SIG-M5 treated with dmso at 0.1 percent for 504 hours (cell line): ENCODE results near the gene TGM5.
"Not testable (repeated sequence)": the region's sequence is repeated elsewhere in the genome, so short reads cannot be mapped to it uniquely, and the experiment has no call there.

Experiments
- DNase-seq: peaks from one replicate; lab custom pipeline; 2025; ENCODE audit not compliant: unreplicated experiment; lab: John Stamatoyannopoulos, UW

The TGM5 gene

DNA sequence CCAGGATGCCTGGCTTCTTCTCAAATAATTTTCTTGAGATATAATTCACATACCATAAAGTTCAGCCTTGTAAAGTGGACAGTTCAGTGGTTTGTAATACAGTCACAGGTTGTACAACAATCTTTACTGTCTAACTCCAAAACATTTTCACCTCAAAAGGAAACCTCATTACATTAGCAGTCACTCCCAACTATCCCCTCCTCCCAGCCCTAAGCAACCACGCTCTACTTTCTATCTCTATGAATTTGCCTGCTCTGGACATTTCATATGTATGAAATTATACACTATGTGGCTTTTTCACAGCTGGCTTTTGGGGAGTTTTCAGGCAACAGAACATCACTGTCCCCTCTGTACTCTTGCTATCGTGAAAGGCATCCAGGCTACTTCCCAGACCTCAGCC is 17.5 kb downstream of the TGM5 start:
- DNase-seq: no peak

DNA sequence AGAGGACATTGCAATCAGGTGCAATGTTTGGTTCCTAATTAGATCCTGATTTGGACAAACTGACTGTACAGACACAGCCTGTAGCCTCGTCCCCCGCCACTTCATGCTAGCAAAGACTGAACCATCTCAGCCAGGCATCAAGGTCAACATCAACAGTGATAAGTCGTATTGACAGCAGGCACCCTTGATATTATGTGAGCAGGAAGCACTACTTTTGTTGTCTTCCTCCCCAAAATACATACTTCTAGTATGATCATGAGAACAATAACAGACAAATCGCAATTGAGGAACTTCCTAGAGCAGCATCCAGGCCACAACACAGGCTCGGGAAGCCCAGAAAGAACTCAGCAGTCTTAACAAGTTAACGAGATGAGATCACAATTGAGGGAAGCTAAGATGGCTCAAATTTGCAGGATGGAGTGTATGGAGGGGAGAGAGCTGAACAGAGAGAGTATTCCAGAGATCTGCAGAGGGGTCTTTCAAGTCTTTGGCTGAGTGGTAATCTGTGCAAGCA is 20.4 kb downstream of the TGM5 start:
- no peak for DNase-seq

DNA sequence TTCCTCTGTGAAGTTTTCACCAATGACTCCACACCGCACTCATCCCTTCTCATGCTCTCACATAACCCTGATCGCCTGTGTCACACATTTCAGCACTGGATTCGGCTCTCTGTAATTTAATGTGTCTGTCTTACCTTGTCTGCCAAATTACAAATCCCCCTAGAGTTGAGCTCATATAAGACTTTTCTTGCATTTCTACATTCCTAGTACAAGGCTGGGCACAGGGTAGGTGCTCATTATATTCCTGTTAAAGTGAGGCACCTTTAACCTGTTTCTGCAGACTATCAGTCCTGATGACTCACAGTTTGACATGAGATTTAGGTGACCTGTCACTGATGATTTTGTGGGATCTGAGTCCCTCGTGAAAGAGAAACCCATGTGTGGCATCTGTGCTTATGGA is 22.6 kb downstream of the TGM5 start:
- DNase-seq: no peak

DNA sequence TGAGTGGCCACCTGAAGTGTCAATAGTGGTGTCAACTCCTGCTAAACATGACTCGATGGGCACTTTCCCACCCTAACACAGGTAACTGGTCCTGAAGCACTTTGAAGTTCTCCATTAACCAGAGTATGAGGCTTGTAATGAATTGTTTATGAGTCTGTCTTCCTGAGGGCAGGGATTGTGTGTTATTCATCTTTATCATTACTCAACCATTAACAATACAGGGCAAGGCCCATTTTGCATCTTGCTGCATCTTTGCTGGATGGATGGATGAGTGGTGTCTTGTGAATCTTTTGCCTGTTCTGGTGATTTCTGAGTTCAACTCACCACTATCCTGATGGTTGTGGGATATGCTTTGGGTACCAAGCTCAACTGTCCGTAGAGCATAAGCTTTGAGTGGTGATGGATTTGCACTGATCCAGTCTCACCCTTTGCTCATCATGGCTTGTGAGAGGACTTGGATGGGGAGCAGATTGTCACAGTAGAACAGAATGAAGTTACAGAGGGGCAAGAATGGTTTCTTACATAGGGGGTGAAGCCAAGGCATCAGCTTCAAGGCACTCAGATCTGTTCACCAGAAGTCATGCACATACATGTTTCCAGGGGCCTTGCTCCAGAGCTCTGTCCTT is 23.6 kb downstream of the TGM5 start:
- no peak for DNase-seq

DNA sequence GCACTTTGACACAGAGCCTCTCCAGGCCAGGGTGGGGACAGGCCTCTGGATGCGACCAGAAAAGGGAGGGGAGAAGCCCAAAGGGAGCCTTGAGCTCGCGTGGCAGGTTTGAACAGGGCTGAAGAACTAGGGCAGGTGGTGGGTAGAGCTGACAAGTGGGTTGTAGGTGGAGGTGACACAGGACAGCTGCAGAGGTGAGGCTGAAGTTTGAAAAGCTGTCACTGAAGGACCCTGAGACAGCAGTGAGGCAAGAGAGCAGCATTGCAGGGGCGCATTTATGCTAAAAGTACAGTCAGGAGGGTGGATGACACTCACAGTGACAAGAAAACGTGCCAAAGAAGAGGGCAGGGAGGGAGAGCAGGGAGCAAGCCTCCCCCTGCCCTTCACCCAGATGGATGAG is 24.1 kb downstream of the TGM5 start:
- DNase-seq: no peak

DNA sequence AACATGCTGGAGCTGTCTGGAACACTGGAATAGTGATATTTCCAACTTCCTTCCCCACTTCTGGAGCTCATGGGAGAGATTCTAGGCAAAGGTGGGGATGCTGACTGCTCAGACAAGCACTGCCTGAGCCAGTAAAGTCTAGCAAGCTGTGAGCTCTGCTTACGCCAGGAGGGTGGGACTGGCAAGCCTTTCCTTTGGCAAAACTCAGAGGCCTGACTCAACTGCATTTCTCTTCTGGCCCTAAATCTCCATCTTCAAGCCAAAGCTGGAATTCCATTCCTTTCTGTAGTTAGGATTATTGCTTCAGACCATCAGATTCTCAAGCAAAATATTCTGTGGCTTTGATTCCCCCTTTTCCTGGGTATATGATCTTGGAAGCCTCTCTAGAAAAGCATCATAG is 25.6 kb downstream of the TGM5 start:
- DNase-seq: no peak

DNA sequence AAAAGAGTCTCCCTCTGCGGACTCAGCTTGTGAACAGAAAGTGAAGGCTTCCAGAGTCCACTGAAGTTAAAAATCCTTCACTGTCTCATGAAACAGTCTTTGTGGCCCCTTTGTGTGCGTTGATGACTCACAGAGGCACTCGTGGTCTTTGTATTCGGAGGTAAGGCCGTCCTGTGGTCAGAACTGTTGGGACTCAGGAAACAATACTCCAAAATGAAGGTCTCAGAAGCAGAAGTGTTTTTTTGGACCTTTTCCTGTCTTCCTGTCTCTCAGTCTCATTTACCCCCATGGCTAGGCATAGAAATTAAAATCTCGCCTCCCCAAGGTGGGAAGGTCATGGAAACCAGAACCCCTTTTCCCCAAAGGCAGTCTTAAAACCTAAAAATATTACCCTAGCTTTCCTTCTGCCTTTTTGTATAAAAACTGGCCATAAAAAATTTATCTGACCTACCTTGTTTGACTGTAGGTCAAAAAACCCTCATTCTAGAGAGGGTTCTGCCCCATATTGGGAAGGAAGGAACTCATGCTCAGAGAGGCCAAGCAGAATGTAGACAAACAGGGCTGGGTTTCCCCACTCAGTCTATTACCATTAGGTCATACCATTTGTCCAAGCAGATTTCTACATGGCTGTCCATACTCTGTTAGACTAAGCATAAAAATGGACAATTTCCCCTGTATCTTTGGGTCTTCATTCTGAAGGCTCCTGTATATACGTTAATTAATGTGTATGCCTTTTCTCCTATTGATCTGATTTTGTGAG is 26.8 kb downstream of the TGM5 start:
- DNase-seq: peak; percentile 81

DNA sequence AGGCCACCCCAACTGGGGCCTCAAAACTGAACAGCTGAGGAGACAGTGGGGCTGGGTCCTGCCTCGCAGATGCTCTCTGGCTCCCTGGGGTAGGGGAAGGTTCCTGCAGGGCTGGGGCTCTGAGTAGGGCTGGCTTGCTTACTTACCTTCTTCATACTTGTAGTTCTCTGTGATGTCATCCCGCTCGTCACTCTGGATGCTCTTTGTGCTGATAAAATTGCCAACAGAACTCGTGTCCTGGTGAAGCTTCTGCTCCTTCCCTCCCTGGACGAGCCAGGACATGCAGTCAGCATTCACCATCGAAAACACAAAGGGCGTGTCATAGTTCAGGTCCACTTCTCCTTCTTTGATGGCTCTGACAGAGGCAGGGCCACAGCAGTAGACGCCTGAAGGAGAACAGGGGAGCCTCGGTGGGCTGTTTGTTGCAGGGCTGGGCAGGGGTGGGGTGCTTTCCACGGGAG is 28.0 kb downstream of the TGM5 start:
- peak; percentile 36 for DNase-seq

DNA sequence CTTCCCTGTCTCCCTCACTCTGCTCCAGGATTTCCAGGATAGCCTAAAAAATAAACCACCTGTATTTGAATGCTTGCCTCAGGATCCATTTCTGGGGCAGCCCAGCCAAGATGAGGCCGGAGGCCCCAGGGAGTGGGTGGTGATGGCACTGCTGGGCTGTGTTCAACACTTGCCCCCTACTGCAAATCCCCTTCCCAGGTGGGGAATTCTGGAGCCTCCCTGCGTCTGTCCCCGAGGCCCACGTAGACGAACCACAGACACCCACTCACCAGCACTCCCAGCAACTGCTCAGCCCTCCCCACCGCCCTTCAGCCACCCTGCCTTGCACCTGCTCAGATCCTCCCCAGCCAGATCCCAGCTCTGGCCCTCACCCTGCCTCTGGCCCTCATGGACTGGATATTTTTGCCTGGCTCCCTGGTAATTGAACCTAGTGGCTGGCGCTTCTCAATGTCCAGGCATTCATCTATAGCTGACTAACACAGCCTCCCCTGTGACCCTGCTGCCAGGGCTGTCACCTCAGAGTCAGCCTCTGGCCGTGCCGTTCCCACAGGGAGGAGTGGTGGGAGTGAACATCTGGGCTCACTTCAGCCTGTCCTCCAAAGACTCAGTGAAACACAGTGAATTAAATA is 28.8 kb downstream of the TGM5 start:
- no peak for DNase-seq

DNA sequence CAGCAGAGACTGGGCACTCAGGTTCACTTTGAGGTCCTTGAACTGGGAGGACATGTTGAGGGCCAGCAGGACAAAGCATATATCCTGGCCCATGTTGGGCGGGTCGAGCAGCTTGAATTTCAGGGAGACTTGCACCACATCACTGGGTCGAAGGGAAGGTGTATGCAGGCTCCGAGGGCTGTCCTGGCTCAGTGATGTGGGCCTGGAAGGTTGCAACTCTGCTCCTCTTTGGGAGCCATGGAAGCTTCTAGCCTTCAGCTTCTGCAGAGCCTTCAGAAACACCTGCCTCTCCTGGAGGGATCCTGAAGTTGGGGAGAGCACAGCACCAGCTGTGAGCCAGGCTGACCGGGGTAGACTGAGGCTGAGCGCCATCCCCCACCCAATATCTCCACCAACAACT is 31.2 kb downstream of the TGM5 start:
- no peak for DNase-seq

DNA sequence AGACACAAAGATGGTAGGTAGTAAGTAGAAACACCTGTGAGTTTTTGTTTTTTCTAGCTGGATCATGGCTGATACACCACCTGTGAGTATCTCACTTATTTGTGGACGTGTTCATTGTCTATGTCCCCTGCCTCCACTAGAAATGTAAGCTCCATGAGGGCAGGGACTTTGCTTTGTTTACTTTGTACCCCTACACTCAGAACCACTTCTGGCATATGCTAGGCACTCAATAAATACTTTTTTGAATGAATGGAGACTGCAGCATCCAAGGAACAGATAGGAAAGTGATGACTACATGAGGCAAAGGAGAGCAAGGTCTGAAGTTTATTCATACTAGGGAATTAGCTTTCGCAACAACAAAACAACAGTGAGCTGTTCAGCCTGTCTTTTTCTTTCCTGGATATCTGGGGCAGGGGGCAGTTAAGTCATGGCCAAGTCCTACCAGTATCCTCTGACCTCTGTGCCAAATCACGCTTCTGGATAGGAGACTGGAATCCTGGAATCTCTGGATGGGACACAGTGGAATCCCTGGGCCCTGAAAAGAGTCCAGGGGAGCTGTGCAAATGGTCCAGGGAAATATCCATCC is 34.3 kb downstream of the TGM5 start:
- DNase-seq: no peak

DNA sequence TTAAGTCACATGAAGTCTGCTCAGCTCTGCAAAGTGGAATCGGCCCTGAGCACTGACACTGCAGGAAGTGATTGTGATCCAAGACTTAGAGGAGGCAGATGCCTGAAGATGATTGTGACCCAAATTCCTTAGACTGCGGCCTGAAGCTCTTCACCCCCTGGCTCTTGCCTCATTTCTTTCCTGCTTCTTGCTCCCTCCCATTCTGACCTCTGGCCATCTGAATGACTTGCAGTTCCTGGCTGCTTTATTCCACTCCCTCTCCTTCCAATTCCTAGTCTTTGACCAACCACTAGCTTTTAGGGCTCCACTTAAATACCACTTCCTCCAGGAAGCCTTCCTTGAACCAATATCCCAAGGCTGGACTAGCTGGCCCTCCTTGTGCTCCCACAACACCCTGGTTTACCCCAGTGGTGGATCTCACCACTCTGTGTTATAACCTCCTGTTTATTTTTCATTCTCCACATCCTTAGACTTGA is 36.0 kb downstream of the TGM5 start:
- no peak for DNase-seq

DNA sequence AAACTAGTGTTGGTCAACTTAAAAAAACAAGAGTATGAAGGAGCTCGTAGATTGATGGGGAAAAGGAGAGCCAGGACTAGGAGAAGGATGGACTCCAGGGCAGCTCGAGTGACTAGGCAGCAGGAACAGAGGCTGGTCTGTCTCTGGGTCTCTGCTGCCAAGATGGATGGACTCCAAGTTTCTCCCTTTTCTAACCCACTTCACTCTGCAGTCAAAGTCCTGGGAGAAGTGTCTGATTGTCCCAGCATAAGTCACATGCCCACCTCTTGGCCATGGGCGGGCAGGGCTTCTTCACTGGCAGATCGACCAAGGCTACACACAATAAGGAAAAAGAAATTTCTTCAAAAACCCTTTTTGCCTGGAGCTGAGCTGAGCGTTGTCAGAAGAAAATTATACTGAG is 36.8 kb downstream of the TGM5 start:
- DNase-seq: no peak

DNA sequence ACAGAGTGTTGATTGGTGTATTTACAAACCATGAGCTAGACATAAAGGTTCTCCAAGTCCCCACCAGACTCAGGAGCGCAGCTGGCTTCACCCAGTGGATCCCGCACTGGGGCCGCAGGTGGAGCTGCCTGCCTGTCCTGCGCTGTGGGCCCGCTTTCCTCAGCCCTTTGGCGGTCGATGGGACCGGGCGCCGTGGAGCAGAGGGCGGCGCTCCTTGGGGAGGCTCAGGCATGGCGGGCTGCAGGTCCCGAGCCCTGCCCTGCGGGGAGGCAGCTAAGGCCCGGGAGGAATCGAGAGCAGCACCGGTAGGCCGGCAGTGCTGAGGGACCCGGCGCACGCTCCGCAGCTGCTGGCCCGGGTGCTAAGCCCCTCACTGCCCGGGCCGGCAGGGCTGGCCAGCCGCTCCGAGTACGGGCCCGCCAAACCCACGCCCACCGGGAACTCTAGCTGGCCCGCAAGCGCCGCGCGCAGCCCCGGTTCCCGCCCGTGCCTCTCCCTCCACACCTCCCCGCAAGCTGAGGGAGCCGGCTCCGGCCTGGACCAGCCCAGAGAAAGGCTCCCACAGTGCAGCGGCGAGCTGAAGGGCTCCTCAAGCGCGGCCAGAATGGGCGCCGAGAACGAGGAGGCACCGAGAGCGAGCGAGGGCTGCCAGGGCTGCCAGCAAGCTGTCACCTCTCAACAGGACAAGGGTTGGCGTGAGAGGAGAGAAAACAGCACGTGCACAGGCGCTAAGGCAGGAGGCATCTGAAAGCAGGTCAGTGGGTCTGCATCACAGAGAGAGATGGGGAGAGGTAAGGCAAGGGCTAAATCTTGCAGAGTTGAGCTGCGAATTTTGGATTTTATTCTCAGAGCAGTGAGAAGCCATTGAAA is 40.1 kb downstream of the TGM5 start:
- no peak for DNase-seq

DNA sequence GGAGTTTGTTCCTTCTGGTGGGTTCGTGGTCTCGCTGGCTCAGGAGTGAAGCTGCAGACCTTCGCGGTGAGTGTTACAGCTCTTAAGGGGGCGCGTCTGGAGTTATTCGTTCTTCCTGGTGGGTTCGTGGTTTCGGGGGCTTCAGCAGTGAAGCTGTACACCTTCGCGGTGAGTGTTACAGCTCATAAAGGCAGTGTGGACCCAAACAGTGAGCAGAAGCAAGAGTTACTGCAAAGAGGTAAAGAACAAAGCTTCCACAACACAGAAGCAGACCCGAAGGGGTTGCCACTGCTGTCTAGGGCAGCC is 40.8 kb downstream of the TGM5 start:
- DNase-seq: not testable (repeated sequence)

DNA sequence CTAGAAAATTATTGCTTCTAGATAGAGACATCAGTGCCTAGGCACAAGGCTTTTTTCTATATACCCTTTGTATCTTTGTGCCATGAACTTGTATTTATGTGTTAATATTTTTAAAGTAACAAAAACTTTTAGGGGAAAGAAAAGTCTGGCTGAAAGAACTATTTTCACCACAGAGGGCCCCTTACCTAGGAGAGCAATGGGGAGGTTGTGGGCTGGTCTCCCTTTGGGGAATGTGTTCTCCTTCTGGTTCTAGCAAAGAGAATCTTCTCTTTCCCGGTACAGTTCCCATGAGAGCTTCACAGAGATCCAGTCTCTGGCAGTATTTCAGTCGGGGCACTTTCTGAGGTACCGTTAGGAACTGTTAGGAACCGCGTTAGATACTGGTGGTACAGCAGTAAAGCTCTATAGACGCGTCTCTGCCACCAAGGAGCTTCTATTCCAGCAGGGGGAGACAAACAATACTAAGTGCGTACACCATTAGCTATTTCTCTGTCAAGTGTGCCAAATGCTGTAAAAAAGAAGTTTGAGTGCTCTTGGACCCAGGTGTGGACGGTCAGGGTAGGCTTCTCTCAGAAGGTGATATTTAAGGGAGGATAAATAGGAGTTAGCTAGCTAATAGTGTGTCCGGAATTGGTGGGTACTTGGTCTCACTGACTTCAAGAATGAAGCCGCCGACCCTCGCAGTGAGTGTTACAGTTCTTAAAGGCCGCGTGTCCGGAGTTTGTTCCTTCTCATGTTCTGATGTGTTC is 41.4 kb downstream of the TGM5 start:
- DNase-seq: peak; percentile 71

DNA sequence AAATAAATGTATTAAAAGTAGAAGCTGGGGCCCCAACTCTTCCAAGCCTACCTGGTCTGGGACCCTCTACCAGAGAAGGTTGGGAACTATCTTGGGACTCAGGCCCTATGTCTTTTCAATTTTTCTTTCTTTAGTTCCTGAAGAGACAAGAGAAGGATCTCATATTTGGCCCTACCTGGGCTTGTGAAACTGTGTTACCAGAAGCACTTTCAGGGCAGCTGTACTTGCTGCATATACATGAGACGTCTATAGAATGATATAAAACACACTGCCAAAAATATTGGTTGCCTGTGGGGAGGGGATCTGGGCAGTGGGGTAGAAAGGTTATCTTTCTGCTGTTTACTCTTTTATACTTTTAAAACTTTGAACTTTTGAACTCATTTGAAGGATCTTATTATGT is 45.3 kb downstream of the TGM5 start:
- no peak for DNase-seq

DNA sequence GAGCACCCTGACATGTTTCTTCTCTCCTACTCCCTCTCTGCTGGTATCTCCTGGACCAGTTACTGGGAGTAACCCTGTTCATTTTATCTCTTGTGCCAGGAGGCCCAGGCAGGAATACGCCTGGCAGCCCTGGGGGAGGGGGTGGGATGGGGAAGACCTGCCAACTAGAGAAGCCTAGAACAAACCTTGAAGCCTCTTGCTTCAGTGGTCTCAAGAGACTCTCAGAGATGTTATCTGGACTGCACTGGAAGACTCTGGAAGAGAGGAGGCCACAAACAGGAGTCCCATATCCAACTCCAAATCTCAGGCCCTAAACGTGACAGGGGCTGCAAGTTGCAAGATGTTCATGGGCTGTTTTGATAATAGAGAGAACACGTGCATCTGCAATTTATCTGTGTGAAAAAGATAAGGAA is 45.7 kb downstream of the TGM5 start, which contains the start of gene EPB42:
Gene EPB42 (minus strand): TSS at position 28 of the 413 bp plus-strand sequence. CDS start 193 bp downstream, outside the sequence.
- DNase-seq: no peak

DNA sequence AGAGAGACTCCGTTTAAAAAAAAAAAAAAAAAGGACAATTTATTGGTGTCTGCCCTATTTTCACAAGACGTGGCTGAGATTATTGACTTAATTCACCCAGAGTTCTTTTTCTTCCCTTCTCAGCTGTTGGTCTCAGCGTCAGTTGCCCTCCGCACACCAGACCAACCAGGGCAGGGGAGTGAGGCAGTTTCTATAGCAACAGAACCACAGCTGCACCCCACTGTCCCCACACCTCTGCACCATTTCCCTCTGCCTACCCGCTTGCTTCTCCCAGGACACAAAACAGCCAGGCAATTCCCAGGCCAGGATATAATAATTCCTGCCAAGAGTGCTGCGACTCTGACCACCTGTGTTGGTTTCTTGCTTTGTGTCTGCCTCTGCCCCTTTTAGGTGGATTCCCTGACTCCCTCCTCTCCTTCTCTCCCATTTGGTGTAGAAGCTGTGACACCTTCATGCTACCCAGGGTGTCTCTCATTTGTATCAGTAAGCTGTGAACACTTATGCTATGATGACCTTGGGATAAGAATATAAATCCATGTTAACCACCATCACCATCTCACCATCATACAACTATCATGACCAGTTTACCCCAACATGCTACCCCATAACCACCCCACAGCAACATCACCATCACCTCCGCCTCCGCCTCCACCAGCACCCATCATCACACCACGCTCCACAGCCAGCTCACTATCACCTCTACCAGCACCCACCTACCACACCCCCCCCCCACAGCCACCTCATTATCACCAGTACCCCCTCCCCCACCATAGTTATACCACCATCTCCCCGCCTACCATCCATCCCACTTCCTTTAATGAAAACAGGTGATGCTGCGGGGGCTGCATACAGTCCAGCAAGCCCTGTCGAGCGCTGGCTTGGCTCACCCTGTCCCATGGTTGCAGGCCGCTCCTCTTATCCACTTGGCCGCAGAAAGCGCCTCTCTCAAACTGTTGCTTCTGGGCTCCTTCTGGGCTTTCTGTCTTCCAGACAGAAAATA is 46.5 kb downstream of the TGM5 start:
- no peak for DNase-seq
